AG09319 (cell line): ENCODE results near the gene MRPL21.
"Not testable (repeated sequence)": the region's sequence is repeated elsewhere in the genome, so short reads cannot be mapped to it uniquely, and the experiment has no call there.

Experiments
- DNase-seq: peaks from one replicate; pipeline ENCODE4 v3.0.0-alpha.2; 2010; ENCODE audit warnings: low read depth; ENCODE audit errors: extremely low read depth
- CTCF ChIP-seq: IDR thresholded peaks from 2 replicates; pipeline ENCODE4 v1.5.1; 2011; ENCODE audit warnings: low read depth, mild to moderate bottlenecking, inconsistent platforms, low read length, moderate library complexity

Gene MRPL21

GRCh38 chr11:68862421-68862820, 41.2 kb downstream of the MRPL21 start:
- DNase-seq: no peak
- no peak for TF ChIP-seq CTCF

- TF ChIP-seq CTCF: no peak
- DNase-seq: no peak
Measured at GRCh38 chr11:68859123-68859522, 44.5 kb downstream of the MRPL21 start.

DNA sequence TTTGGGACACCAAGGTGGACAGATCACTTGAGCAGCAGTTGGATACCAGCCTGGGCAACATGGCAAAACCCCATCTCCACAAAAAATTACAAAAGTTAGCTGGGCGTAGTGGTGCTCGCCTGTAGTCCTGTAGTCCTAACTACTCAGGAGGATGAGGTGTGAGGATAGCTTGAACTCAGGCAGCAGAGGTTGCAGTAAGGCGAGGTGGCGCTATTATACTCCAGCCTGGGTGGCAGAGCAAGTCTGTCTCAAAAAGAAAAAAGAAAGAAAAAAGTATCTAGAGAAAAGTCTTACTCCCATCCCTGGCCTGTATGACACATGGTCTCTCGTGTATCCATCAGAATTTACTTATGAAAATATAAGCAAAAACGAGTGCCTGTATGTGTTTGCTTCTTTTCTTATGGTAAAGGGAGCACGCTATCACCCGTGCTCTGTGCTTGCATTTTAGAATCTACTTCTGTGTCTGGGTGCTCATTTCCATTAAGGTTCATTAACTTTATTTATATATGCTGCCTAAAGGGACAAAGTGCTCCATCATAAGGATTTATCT, 46.5 kb downstream of the MRPL21 start:
- no peak for DNase-seq
- TF ChIP-seq CTCF: no peak

DNA sequence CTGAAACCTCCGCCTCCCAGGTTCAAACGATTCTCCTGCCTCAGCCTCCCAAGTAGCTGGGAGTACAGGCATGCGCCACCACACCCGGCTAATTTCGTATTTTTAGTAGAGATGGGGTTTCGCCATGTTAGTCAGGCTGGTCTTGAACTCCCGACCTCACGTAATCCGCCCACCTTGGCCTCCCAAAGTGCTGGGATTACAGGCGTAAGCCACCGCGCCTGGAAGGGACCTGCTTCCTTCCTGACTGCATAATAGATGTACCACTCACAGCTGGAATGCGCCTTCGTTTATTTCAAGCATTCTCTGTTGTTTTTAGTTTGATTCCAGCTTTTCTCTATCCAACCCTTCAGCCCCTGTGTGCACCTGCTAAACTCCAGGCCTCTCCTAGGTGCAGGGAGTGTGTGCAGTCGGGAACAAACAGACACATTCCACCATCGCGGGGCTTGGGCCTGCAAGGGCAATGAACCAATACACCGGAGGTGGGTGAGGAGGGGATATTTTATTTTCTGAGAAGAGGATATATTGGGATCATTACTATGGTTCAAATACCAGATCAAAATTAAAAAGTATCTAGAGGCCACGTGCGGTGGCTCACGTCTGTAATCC, 47.1 kb downstream of the MRPL21 start:
- not testable (repeated sequence) for DNase-seq

- DNase-seq: no peak
- TF ChIP-seq CTCF: no peak
Measured at GRCh38 chr11:68855205-68855981, 48.2 kb downstream of the MRPL21 start.

- no peak for TF ChIP-seq CTCF
- no peak for DNase-seq
Measured at GRCh38 chr11:68854273-68854958, 49.2 kb downstream of the MRPL21 start.

GRCh38 chr11:68852628-68853027, 51.0 kb downstream of the MRPL21 start:
- DNase-seq: no peak
- TF ChIP-seq CTCF: no peak
